DMS79 (cell line): Measurements from ENCODE around the gene VASH1.
A peak's percentile ranks its signal among the peaks of the same experiment; 100 is the strongest.
"Not testable (repeated sequence)": the region's sequence is repeated elsewhere in the genome, so short reads cannot be mapped to it uniquely, and the experiment has no call there.

ENCODE experiments used
- DNase-seq: peaks from one replicate; lab custom pipeline; 2025; lab: John Stamatoyannopoulos, UW

The VASH1 gene

DNA sequence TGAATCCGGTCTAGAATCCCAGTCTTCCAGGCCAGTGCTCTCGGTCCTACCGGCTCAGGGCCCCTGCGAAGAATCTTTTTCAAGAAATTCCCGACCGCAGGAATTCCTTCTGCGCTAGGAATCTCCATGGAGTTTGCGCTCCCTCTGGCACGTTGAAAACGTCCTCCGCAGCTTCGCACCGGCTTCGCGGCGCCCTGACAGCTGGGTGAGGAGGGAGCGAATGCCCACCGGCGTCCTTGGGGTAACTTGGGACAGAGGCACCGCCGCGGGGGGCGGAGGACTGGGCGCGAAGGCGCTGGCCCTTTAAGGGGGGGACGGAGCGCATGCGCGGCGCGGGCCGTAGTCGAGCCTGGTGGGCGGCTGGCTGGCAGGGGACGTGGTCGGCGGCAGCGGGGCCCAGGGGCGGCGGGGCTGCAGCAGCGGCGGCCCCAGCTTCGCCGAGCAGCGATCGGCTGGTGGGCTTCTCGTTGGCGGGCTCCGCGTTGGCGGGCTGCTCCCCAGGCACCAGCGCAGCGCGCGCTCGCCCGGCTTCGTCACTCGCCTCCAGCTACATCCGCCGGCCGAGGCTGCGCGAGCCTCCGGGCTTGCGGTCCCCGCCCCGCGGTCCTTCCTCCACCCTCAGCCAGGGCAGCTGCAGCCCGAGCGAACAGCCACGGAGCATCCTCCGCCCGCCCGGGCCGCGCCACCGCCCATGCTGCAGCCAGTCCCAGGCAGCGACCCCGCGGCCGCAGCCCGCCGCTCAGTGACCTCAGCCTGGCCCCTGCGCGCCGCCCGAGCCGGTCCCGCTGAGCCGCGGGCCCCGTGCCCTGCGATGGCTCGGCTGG, at the start of gene VASH1:
VASH1 (plus strand) TSS at position 333 of the 824 bp plus-strand sequence. CDS start 1,354 bp downstream, outside the sequence.
- peak; percentile 48 for DNase-seq

DNA sequence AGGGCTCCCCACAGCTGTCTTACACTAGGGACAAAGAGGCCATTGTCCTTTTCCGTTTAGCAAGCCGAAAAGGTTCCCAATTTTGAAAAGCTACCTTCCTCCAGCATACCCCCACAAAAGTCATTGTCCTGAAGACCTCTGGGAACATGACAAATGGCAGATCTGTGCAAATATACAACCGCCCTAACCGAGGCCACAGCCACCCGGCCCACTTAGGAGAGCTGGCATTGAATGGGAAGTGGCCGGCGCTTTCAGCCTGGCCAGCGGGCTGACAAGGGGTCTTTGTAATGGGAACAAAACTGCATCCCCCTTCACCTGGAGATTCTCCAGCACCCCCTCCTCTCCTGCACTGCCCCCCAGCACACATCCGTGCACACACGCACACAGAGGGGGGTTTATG, 48.1 kb upstream of the VASH1 start:
- no peak for DNase-seq

DNA sequence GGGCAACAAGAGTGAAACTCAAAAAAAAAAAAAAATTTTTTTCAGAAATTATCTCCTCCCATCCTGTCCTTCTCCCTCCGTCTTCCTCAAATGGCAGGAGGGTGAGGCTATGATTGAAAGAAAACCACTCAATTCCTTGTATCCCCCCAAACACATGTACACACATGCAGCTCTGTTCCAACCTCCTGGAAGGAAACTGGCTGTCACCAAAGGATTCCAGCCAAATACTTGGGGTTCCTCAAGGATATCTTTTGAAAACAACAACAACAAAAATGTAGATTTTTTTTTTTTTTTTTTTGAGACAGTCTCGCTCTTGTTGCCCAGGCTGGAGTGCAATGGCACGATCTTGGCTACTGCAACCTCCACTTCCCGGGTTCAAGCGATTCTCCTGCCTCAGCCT, 46.8 kb upstream of the VASH1 start:
- DNase-seq: no peak

DNA sequence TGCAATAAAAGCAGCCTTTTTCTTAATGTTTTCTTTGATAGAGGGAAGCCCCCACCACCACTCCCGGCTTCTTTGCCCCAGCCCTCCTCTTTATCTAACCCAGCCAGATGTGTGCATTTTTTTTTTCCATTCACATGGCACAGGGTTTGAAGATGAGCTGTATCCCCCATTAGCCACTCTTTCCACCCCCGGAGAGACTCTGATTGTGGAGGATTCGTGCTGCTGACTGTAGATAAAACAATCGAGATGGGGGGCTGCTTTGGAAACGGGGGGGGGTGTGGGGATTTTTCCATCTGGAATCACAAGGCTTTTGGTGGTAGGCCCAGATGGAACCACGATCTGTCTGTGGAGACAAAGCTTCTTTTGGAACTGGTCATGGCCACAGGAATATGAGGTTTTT, 46.2 kb upstream of the VASH1 start:
- DNase-seq: no peak

DNA sequence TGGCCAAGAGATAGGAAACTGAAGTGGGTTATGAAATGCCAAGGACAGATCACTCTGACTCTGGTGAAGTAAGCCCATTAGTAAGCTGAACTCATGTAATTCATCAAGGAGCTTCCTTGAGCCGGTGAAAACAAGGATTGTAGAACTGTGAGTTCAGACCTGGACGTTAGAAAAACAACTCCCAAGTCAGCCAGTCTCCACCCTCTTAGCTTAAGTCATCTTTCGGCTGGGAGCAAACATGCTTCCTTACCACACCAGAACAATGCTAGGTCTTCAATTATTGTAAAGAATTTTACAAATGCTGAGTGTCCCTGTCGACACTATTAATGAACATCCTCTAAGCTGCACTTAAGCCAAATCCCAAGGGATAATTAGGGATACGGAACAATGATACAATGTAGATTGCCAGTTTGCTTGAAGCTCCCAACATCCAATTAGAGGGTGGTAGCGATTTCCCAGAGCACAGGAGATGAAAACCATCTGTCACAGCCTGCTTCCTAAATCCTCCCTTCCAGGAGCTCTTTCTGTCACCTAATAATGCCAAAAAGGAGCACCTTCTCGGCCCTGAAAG, 45.7 kb upstream of the VASH1 start:
- DNase-seq: no peak

DNA sequence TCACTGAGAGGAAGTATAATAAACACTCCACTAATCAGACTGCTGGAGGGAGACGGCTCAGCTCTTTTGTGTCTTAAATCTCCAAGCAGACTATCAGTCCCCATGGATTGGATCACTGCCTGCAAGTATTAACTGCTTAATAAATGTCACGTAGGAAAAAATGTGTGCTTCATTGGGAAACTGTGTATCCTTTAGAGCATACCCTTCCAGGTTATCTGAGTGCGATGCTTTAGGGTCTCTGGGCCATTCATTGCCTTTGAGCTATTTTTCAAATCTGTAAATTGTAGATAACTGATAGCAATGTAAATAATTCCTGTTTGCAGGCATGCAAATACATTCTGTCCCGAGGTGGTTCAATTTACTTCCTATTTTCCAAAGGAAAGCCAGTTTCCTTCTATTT, 45.0 kb upstream of the VASH1 start:
- DNase-seq: no peak

DNA sequence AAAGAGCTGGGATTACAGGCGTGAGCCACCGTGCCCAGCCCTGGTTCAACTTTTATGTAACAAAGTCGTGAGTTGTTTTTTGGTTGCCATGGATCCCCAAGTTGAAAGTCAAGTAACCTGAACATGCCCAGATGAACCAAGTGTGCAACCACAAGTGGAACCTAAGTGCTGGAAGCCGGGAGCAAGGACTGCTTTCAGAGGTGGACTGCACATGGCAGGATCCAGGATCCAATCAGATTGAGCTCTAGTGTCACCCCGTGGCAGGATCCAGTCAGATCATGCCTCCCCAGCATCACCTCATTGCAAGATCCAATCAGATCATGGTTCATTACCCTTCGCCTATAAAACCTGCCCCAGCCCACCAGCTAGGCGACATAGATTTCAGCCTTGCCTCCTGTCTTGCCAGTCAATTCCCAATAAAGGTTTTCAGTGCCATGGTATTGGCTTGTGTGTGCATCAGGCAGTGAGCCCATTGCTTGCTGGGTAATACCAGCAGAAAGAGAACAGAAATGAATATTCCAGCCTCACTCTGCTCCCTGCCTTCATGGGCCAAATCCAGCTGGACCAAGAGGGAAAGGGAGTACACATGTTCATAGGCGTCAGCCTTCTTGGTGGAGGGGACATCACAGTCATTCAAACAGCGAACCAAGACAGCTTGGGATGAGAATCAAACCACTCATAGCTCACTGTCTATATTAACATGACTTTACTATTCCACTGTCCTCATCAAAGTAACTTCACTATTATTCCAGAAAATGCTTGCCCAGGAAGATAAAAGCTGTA, 43.6 kb upstream of the VASH1 start:
- DNase-seq: peak; percentile 86

DNA sequence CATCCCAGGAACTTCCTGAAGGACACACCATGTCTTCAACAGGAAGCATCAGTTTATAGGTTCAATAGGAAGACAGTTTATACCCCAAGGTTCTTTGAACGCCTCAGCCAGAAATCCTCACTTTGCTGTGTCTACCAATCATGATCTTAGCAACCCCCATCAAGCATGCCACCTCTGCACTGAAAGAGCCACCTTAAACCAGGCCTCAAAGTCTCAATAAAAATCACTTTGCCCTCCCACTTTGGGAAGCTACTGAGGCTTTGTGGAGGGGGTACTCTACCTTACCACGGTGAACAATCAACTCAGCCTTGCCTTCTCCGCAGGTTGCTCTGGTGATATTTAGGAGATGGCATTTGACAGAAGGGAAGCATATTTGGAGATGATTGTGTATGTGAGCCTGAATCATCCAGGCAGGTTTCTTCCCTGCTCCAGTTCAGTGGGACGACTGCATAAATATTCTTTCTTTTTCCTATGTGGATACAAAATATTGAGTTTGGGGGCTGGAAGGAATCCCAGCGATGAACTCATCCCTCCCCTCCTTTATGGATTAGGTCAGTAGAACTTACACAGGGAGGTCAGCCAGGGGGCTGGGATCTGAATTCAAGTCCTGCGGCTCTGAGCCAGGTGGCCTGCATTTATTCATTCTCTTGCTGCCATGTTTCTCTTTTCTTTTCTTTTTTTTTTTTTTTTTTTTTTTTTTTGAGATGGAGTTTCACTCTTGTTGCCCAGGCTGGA, 42.8 kb upstream of the VASH1 start:
- no peak for DNase-seq

DNA sequence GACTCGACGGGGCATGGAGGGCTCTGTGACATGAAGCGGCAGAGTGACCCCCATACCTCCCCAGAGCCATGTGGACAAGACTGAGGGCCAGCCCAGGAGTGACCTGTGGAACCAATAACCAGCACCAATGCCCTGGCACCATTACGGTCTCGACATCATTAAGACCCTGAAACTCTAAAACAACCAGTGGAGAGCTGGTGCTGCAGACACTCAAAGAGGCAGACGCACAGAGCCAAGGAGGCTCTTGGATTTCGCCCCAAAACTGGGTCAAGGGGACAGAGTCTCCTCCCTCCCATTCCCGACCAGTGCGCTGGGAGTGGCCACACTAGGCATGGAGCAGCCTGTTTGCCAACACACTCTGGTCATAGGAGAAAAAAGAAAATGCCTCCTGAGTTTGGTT, 41.6 kb upstream of the VASH1 start:
- DNase-seq: no peak

DNA sequence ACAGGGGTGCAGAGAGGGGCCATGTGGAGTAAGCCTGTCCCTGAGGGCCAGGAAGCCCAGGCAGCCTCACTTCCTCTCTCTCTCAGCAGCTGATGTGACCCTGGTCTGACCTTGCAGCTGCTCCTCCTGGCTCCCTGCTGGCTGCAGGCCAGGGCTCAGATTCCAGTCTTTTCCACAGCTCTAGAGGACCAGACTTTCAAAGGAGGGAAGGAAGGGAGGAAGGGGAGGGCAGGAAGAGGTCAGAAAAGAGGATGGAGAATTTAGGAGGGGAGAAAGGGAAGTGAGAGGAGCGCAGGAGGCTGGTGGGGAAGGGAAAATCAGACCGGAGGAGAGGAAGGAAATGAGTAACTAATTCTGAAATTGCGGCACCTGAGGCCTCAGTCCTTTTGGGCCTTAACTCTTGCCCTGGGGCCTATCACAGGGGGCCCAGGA, 40.9 kb upstream of the VASH1 start:
- no peak for DNase-seq

DNA sequence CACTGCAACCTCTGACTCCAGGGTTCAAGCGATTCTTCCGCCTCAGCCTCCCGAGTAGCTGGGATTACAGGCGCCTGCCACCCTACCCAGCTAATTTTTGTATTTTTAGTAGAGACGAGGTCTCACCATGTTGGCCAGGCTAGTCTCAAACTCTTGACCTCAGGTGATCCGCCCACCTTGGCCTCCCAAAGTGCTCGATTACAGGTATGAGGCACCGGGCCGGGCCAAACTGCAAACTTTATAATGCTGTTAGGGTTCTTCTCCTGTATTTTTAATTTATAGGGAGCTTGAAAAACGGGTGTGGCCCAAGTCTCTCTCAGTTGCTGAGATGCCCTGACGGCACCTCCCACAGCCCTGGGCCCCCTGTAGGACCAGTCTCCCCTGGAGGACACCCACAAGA, 39.8 kb upstream of the VASH1 start:
- not testable (repeated sequence) for DNase-seq

DNA sequence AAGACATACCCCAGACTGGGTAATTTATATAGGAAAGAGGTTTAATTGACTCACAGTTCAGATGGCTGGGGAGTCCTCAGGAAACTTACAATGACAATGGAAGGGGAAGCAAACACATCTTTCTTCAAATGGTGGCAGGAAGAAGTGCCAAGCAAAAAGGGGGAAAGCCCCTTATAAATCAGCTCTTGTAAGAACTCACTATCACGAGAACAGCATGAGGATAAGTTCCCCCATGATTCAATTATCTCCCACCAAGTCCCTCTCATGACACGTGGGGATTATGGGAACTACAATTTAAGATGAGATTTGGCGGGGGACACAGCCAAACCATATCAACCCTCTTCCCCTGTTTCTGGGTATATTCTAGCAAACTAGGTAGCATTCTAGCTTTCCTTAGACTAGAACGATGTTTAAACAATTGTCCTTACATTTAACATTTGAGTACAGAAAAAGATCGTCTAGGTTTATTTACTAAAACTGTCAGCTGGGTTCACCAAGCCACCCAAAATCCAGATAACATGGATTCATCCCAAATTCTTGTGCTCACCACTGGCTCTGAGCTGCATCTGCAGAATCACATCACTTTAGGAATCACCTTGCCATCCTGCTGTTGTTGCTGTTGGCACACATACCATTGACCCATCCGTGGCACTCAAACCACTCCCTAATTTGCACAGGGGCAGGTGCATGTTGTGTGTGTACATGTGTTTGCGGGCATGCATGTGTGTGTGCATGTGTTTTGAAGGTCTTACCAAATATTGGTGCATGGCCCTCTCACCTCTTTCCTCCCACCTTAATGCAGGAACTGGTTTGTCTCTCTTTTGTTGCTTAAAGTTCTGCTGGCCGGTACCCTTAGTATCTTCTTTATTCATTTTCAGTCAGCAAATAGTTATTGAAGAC, 36.4 kb upstream of the VASH1 start:
- no peak for DNase-seq

DNA sequence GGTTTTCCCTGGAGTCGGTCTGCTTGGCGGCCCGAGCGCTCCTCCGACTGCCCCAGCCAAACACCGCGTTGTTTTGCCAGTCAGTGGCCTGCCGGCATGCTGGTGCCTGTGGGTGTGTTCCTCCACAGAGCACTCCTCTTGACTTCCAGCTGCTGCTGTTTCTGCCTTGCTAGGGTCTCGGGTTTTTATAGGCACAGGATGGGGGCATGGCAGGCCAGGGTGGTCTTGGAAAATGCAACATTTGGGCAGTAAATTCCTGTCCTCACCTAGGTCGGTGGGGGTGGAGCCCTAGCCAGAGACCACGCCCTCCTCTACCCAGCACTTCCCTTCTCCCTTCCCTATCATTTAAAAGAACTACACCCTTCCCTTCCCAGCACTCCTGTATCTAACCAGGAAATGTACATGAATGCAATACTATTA, 34.7 kb upstream of the VASH1 start:
- DNase-seq: no peak

DNA sequence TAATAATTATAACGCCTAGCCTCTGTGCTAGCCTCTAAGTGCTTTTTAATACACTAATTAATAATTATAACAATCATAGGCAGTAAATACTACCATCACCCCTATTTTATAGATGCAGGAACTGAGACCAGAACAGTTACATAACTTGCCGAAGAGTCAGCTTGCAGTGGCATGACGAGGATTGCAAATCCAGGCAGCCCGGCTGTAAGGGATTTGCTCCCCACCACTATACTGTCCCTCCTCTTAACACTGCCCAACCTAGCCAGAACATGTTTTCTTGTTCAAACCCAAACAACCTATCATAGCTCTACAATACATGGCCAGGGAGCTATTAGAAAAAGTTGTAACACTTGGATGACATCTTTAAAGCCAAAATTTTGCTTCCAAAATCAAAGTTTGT, 33.9 kb upstream of the VASH1 start:
- no peak for DNase-seq

DNA sequence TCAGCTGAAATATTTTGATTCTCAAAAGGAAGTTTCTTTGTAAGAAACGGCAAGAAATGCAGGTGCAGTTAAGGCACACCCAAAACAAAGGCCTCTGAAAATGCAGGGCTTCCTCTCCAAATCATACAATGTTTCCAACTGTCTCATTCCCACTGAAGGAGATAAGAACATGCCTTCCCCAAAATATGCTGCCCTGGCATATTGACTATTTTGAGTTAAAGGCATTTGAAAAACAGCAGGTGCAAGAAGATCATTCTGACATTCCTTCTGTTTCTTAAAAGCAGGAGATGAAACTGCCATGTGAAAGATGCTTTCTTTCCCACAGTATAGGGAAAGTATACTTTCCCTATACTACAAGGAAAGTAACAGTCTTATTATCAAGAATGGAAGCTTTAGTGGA, 33.4 kb upstream of the VASH1 start:
- no peak for DNase-seq

DNA sequence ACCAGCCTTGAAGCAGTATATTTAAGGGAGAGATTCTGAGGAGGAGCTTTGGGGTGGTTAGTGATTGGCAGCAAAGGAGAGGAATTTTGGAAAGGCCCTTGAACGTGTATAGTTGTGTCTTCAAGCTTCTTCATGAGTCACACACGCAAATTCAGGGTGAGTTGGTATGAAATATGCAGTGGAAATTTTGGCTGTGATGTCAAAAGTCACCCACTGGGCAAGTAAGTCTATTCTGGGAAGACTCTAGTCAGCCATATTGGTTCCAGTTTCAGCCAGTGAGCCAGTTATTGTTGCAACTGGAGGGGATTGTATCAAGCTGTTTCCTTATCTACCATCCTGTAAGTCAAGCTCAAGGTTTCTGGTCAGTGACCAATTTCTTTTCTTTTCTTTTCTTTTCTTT, 32.0 kb upstream of the VASH1 start:
- no peak for DNase-seq

DNA sequence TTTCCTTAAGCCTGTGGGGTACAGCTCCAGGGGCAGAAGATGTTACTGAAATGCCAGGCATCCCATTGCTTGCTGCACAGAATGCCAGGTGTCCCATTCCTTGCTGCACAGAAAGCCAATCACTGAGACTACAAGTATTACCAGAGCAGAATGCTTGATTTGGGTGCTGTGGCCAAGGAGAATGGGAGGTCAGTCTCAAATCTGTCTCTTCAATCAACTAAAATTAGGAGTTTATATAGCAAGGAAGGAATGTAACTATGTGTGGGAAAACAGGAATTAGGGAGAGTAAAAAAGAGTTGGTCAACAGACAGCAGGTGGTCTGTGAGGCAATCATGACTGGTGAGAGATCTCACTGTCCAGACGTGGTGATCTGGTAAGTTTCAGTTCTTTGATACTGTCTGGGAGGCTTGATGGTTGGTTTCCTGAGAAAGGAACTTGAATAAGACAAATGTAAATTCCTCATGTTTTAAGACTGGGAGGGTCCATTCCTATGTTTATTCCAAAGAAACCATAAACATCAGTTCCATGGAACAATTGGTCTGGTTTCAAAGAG, 31.2 kb upstream of the VASH1 start:
- DNase-seq: no peak

DNA sequence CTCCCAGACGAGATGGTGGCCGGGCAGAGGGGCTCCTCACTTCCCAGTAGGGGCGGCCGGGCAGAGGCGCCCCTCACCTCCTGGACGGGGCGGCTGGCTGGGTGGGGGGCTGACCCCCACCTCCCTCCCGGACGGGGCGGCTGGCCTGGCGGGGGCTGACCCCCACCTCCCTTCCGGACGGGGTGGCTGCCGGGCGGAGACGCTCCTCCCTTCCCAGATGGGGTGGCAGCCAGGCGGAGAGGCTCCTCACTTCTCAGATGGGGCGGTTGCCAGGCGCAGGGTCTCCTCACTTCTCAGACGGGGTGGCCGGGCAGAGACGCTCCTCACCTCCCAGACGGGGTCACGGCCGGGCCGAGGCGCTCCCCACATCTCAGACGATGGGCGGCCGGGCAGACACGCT, 26.8 kb upstream of the VASH1 start:
- DNase-seq: not testable (repeated sequence)

DNA sequence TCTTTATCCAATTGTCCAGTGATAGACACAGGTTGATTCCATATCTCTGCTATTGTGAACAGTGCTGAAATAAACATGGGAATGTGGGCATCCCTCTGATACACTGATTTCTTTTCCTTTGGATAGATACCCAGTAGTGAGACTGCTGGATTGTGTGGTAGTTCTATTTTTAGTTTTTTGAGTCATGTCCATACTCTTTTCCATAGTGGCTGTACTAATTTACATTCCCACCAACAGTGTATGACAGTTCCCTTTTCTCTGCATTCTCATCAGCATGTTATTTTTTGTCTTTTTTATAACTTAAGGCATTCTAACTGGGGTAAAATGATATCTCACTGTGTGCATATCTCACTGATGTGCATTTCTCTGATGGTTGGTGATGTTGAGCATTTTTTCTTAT, 24.8 kb upstream of the VASH1 start:
- DNase-seq: no peak

DNA sequence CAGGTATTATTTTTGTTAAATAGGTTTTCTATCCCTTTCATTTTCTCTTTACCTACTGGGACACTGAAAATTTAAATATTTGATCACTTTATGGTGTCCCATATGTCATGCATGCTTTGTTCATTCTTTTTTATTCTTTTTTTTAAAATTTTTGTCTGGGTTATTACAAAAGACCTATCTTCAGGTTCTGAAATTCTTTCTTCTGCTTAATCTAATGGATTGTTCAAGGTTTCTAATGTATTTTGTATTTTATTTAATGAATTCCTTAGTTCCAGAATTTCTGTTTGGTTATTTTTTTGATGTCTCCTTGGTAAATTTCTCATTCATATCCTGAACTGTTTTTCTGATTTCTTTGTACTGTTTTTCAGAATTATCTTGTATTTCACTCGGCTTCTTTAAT, 20.2 kb upstream of the VASH1 start:
- no peak for DNase-seq

DNA sequence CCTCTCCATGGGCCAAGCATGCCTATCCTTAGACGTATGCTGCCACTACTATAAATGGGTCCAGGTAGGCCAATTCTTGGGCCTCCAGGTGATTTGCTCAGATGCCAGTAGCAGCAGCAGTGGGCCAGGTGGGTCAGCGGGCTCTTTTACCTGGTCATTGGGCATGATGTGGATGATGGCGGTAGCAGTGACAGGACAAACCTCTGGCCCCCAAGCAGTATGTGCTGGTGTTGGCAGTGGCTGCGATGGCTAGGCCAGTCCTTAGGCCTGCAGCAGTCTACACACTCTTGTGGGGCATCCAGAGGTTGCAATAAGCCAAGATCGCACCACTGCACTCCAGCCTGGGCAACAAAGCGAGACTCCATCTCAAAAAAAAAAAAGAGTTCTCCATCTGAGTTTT, 19.1 kb upstream of the VASH1 start:
- no peak for DNase-seq
